Posterior vena cava (tissue), 2 donors: ENCODE measurements around the gene SMO. TPM values are rescaled to one million over a fixed set of nuclear protein-coding genes. Genes with fewer than 3 reads are reported as not detected.
"Not testable (repeated sequence)": the region's sequence is repeated elsewhere in the genome, so short reads cannot be mapped to it uniquely, and the experiment has no call there.

Source experiments
- DNase-seq: peaks from one replicate; pipeline ENCODE4 v3.0.0-alpha.2; 2020; ENCODE audit warnings: low spot score
- intact Hi-C, 2 donors: fragments of 100-400 bp; cut with DNase I; formaldehyde crosslinking; loops; one replicate each; pipeline versions ENCODE4 v1.14.1 to v1.14.2; 2022 to 2023
- total RNA-seq, 2 donors: library from RNA; stranded (reverse); fragmentation: NEBNext Ultra II Directional; extraction: Animal tissue kit (Norgen Biotek cat#: 25700); gene quantifications; one replicate each; pipeline ENCODE4 v1.2.1, GENCODE V29; 2021
- donor health status: DM: yes; HTN: yes; CAD: no.
- donor health status: DM: yes; HTN: yes; CAD: no.

SMO gene
- total RNA-seq, 2 donors from 2014 or later: 7.4 to 8.5 TPM

- intact Hi-C loops: no loop called here
- peak; percentile 99 for DNase-seq
These were observed 36.1 kb downstream of the SMO start, which contains the start of gene AHCYL2 for GRCh38 chr7:129224251-129225205. AHCYL2 (plus strand) TSS chr7:129225030.

- DNase-seq: peak; percentile 91
- intact Hi-C loops: no loop called here
These were observed 36.9 kb downstream of the SMO start for GRCh38 chr7:129225206-129225930.

- no peak for DNase-seq
- intact Hi-C loops: no loop called here
These were observed 37.6 kb downstream of the SMO start for GRCh38 chr7:129225931-129226572.

- no peak for DNase-seq
- intact Hi-C loops: no loop called here
These were observed 39.5 kb downstream of the SMO start for GRCh38 chr7:129227646-129228578.

GRCh38 chr7:129228633-129229032 is 40.2 kb downstream of the SMO start:
- intact Hi-C loops: no loop called here
- no peak for DNase-seq

- intact Hi-C loops: no loop called here
- DNase-seq: no peak
These were observed 43.2 kb downstream of the SMO start for GRCh38 chr7:129231666-129232065.

- DNase-seq: no peak
- intact Hi-C loops: no loop called here
These were observed 50.1 kb downstream of the SMO start for GRCh38 chr7:129238546-129238945.

GRCh38 chr7:129240119-129240820 is 51.8 kb downstream of the SMO start:
- no peak for DNase-seq
- intact Hi-C loops: no loop called here

GRCh38 chr7:129244220-129244619 is 55.8 kb downstream of the SMO start:
- intact Hi-C loops: no loop called here
- no peak for DNase-seq

- intact Hi-C loops: no loop called here
- DNase-seq: no peak
These were observed 57.1 kb downstream of the SMO start for GRCh38 chr7:129245533-129245932.

- intact Hi-C loops: no loop called here
- DNase-seq: no peak
These were observed 58.7 kb downstream of the SMO start for GRCh38 chr7:129247087-129247486.

- intact Hi-C loops: no loop called here
These were observed 63.7 kb downstream of the SMO start for GRCh38 chr7:129252128-129252527.

GRCh38 chr7:129252603-129253002 is 64.2 kb downstream of the SMO start:
- intact Hi-C loops, DNase-seq: not testable (repeated sequence)

More at GRCh38 chr7:129252128-129252527, 63.7 kb downstream of the SMO start:
- no peak for DNase-seq

- intact Hi-C loops: no loop called here
- no peak for DNase-seq
These were observed 67.4 kb downstream of the SMO start for GRCh38 chr7:129255800-129256199.

GRCh38 chr7:129256221-129256620 is 67.8 kb downstream of the SMO start:
- DNase-seq: no peak
- intact Hi-C loops: no loop called here

GRCh38 chr7:129257168-129257567 is 68.7 kb downstream of the SMO start:
- no peak for DNase-seq
- intact Hi-C loops: no loop called here

- intact Hi-C loops: no loop called here
- DNase-seq: no peak
These were observed 70.4 kb downstream of the SMO start for GRCh38 chr7:129258649-129259389.
